Globus pallidus (tissue), 1 donor: ENCODE results near the gene ABRACL.
"Not testable (repeated sequence)": the region's sequence is repeated elsewhere in the genome, so short reads cannot be mapped to it uniquely, and the experiment has no call there.

Experiments
- DNase-seq: peaks from one replicate; pipeline ENCODE4 v3.0.0-alpha.2; 2015; ENCODE audit warnings: low spot score

Gene ABRACL, protein sequence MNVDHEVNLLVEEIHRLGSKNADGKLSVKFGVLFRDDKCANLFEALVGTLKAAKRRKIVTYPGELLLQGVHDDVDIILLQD

DNA sequence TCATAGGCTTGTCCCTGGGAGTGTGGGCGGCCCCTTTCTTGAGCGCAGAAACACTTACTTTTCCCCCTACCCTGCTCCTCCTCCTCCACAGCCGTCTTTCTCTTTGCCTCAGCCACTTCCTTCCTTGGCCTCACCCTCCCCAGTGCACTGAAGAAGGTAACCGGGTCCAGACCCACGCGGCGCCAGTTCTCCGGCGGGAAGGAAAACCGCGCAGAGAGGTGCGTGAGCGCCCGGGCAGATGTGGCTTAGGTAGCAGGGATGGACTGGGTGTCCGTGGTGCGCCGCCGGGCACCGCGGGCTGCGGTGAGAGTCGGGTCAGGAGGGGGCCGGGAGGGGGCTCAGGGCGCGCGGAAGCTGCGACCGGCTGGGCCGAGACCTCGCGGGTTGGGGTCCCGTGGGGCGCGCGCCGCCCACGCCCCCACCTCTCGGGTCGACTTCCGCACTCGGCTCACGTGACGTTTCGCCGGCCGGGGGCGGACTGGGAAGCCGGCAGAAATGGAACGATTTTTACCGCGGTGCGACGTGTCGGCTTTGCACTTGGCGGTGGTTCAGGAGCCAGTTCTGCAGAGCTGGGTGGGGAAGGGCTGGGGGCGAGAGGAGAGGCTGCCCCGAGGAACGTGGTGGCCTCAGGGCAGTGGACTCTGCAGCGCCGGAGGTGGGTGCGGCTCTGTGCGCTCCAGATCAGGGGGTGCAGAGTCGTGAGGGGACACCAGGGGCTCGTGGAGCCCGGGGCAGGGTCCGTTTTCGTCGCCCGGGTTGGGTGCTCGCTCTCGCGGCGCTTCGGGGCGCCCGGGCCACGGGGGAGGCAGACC is at the start of gene ABRACL:
ABRACL (plus strand) TSS at position 88 of the 812 bp plus-strand sequence. CDS start 5,416 bp downstream, outside the sequence.
- peak; percentile 22 for DNase-seq

DNA sequence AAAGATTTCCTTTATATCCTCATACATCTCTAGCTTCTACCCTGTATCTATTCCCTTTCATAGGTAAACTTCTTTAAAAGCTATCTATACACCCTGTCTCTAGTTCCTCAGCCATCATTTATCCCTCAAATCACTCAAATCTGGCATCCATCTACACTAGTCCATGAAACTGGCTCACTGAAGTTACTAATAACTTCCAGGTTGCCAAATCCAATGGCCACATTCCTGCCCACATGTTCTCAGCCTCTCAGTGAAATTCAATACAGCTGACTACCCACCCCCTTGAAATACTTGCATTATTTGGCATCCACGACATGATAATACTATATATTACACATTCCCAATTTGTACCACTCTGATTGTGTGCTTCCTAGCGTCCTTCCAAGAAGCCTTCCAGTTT is 49.2 kb upstream of the ABRACL start:
- DNase-seq: no peak

DNA sequence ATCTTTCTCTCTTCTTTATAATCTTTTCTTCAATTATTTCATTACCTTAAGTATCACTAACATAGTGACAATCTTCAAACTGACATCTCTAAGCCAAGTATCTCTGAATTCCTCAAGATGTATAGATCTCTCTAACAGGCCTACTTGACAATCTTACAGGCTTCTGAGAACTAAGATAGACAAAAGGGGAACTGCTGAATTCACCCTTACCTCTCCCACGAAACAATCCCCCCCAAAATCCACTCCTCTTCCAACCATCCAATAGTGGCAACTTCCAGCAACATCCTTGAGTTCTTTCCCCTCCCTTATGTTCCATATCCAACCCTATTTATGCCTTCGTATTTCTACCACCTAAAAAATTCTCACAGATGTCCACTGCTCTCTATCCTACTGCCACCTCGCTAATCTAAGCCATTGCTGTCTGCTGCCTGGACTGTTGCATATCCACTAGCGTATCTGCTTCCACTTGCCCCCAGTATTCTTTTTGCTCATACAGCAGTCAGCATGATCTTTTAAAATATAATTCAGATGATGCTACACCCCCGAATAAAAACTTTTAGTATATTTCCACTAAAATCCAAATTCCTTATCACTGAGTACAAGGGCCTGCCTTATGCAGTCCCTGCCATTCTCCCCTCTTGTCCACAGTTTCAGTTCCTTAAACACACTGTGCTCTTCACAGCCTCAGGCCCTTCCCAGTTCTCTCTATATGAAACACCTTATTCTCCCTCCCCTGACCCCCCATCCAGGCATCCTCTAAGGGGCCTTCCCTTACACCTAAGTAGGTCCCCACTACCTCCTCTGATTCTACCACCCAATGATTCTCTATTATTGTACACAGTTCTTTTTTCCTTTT is 48.5 kb upstream of the ABRACL start:
- no peak for DNase-seq

DNA sequence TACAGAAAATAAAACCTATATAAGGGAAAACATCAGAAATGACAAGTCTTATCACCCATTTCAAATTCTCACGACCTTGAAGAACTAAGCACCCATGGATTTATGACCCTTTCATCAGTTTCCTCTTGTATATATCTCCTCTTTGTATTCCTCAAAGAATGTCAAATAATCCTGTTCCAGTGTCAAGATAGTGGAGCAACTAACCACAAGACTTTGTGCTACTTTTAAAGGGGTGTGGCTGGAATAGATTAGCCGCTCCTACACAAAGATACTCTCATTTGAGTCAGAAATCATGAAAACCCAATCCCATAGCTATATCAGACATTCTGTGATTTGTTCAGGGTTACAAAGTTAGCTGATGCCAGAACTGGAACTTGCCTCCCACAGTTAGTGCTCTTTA is 47.1 kb upstream of the ABRACL start:
- no peak for DNase-seq

DNA sequence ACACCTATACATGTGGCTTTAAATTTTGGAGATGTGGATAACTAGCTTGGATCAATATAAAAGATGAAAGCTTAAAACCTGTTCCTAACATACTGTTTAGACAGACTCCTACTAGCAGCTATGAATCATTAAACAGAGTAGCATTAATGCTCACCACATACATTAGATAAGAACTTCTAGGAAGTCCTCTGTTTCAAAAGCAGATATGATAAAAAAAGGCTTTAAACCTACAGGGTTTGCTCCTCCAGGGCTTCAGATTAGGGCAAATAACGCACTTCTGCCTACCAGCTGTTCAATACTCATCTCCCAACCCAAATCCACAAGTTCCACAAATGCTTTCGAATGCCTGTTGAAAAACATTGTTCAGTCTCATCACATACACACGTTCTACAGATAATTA is 42.0 kb upstream of the ABRACL start:
- DNase-seq: no peak

DNA sequence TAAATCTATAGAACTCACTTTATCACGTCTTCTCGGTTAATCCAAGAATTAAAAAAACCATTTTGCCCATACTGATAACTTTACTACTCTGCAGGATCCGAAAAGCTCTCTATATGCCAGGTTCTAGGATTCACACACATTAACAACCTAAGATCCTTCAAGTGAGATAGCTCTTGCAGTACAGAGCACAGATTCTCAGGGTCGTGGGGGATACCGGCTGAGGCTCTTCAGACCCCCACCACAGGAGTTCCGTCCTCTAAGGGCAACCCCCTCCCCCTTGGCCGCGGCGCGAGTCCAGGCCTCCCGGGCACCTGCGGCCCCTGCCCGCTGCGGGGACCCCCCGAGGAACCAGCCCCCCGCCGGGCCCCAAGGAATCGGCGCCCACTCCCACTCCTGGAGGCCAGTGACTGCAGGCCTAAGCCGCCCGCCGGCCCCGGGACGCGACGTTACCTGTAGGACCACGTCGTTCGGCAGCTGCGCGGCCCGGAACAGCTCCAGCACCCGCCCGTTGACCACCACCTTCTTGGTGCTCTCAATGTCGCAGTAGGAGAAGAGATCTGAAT is 41.4 kb upstream of the ABRACL start:
- no peak for DNase-seq

DNA sequence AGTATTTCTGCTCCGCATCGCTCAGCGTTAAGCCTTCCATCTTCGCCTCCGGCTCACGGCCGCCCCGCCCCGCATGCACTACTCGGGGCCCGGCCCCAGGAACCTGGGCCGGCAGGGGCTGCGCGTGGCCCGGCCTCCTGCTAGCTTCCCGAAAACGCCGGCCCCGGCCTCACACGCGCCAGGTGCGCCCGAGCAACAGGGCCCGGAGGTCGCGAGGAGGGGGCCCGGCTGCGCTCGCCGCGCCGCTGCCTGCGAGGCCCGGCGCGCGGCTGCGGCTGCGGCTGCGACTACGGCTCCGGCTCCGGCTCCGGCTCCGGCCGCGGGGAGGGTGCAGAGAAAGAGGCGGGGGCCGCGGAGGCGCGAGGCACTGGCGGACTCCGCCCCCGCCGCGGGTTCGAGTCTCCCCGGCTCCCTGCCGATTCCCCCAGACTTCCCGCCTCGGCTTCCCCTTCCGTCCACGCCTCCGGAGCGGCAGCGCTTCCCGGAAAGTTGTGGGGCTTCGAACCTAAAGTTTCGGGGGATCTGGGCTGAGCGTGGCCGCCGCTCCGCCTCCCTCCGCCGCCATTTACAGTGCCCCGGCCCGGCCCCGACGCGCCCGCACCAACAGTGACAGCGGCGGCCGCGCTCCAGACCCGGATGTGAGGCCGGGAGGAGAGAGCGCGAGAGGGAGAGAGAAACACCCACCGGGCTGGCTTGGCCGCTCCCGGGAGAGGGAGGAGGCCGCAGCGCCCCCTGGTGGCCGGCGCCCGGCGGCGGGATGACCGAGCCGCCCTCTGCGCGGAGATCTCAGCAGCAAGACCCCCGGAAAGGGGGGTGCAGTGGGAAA is 40.7 kb upstream of the ABRACL start, which contains the start of gene REPS1:
REPS1 (minus strand) TSS at position 611 of the 826 bp plus-strand sequence; CDS start at position 40, 571 bp downstream.
- peak; percentile 84 for DNase-seq

DNA sequence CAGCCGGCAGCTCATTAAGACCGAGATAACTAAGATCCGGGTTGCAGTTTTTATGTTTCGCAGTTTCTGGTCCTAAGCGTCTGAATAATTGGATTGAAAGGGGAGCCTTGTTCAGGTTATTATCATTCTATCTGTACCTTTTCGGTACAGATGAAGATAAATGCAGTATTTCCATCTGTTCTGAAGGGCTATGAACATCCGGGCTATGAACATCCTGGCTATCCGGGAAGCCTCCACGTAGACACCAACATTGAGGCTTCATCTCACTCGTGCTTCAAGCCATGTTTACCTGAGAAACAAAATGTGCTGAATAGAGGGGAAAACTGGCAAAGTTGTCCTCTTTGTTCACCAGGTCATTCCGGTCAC is 40.1 kb upstream of the ABRACL start:
- no peak for DNase-seq

DNA sequence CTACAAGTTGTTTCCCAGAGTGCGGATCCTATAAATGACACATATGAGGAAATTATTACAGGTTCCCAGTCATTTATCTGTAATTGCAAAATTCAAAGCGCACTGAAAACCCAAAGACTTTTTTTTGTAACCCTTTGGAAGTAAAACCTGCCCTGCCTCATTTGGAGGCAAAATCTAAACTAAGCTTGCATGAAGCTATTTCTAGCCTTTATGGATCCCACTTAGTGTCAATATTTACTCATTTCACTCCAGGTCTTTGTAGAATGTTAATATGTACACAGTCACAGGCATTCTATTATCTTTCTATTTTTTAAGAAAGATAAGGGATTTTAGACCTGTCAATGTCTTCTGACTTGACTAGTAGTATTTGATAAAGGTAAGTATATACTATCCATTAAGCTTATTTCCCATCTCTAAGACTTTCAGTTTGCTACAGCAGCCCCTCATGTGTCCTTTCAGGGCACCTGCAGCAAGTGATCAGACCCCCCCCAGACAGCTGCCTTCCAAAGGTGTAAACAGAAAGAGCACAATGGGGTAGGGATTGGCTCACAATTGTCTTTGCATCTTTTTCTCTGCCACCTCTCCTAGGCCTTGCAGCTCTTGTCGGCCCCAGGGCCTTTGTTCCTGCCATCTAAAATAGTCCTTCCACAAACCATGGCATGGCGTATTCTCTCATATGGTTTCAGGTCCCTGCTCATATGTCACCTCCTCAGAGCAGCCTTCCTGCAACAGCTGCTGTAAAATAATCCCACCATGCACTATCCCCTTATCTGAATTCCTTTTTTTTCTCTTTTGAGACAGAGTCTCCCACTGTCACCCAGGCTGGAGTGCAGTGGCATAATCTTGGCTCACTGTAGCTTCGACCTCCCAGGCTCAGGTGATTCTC is 39.2 kb upstream of the ABRACL start:
- no peak for DNase-seq

DNA sequence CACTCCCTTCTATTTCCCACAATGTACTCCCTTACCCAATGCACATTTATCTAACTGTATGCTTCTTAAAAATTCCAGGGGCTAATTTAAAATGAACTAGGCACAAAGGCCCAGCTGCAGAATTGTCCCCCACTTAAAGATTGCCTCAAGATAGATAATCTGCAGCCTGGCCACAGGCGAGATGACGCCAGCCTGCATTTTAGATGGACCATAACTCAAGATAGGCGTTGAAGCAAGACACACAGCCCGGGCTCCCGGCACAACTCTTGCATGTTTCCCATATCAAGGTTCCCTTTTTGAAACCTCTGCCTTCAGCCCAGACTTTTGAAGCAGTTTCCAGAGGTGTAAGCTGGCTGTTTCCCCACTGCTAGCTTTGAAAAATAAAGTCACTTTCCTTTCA is 37.3 kb upstream of the ABRACL start:
- DNase-seq: no peak

DNA sequence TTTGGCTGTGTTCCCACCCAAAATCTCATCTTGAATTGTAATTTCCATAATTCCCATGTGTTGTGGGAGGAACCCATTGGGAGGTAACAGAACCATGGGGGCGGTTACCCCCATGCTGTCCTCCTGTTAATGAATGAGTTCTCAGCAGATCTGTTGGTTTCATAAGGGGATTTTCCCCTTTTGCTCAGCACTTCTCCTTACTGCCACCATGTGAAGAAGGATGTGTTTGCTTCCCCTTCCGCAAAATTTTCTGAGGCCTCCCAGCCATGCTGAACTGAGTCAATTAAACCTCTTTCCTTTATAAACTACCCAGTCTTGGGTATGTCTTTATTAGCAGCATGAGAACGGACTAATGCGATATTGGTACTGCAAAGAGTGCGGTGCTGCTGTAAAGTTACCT is 35.6 kb upstream of the ABRACL start:
- DNase-seq: not testable (repeated sequence)

DNA sequence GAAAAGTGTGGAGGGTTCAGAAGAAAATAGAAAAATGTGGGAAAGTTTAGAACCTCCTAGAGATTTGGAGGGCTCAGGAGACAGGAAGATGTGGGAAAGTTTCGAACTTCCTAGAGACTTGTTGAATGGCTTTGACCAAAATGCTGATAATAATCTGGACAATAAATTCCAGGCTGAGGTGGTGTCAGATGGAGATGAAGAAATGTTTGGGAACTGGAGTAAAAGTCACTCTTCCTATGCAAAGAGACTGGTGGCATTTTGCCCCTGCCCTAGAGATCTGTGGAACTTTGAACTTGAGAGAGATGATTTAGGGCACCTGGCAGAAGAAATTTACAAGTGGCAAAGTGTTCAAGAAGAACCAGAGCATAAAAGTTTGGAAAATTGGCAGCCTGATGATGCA is 35.1 kb upstream of the ABRACL start:
- DNase-seq: not testable (repeated sequence)

DNA sequence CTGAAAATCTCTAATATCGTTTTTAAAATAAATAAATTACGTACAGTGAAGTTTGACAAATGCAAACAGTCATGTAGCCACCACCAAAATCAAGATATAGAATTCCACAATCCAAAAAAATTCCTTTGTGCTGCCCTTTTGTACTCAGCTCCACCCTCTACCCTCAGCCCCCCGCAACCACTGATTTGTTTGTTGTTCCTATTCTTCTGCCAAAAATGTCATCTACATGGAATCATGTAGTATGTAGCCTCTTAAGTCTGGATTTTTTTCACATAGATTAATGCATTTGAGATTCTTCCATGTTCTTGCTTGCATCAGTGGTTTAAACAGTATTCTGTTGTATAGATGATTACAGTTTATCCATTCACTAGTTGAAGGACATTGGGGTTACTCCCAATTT is 32.0 kb upstream of the ABRACL start:
- no peak for DNase-seq

DNA sequence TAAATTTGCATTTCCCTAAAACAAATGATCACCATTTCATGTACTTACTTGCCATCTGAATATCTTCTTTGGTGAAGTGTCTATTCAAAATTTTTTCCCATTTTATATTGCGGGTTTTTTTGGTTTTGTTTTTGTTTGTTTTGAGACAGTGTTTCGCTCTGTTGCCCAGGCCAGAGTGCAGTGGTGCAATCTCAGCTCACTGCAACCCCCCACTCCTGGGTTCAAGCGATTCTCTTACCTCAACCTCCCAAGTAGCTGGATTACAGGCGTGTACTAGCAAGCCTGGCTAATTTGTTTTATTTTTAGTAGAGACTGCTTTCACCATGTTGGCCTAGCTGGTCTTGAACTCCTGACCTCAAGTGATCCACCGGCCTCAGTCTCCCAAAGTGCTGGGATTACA is 31.4 kb upstream of the ABRACL start:
- DNase-seq: no peak

DNA sequence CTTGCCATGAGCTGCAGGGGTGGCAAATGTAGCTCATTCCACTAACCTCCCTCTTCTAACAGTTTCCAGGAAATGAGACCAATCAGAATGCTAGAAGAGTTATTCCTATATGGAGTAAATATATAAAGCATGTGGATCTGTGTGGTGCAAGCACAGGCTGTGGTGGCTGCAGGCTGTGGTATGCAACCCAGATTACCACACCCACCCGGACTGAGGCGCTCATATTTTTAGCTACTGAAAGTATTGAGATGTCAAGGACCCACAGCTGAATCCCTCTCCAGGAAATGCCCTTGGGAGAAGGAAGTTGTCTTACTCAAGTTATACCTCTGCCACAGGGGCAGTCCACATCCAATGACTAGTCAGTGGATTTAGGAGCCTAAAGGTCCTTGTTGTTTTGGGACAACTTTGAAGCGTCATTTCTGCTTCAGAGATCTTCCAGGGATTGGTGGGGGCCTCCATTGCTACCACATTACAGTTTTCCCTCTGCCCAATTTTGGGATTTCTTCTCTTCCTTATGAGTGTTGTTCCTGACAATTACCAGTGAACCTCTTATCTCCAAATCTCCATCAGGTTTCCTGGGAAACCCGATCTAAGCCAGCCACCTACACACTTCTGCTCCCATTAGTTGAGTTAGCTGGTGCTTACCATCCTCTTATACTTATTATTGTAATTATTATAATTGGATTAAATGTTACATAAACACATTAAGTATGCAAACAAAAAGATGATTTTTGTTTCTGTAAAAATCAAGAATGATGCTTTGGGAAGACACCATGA is 28.4 kb upstream of the ABRACL start:
- DNase-seq: no peak

DNA sequence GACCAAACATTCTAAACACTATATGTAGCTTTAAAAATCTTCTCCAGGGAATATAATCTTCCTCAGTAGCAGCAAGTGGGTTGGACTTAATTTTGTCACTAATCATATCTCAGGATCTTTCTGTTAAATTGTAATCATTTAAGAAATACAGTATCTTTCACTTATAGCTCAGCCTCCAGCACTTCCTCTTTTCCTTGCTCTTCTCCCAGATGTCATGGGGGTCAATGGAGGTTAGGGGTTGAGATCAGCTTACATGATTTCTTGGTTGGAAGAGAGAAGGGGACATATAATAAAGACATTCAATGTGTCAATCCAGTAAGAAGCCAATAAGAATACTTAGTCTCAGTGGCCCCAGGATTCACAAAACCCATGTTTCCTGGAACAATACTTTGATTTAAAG is 24.8 kb upstream of the ABRACL start:
- no peak for DNase-seq

DNA sequence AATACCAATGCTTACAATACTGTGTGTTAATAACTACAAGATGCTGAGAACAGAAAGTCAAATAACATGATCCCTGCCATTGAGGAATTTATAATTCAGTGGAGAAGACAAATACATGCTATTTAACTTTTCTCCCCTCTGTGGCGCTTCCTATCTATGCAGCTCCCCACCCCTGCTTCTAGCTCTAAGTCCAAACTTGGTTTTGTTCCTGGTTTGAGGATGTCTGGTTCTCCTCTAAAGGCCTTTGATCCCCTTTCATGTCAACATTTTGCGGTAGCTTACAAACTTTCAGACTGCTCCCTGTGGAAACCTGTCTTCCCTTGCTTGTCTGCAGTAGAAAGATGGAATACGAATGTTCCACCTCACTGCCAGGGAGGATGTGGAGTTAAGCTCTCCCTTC is 22.1 kb upstream of the ABRACL start:
- no peak for DNase-seq

DNA sequence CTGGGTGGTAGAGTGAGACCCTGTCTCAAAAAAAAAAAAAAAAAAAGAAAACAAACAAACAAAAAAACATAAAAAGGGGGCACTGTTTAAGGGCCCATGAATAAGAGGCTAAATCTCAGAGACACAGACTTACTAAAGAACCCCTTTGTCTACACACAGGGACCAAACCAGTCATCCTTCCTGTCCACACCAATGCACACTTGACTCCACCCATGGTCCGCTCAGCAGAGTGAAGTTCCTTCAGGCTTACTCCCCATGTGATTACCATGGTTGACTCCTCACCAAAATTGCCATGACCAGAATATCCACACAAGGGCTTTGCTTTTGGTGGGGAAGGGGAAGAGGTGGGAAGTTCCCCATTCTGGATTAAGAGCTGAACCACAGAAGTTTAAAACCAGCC is 21.1 kb upstream of the ABRACL start:
- DNase-seq: no peak

DNA sequence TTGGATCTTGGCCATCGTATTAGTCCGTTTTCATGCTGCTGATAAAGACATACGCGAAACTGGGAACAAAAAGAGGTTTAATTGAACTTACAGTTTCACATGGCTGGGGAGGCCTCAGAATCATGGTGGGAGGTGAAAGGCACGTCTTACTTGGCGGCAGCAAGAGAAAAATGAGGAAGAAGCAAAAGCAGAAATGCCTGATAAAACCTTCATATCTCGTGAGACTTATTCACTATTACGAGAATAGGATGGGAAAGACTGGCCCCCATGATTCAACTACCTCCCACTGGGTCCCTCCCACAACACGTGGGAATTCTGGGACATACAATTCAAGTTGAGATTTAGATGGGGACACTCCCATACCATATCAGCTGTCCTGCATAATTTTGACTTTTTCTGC is 20.4 kb upstream of the ABRACL start:
- no peak for DNase-seq

DNA sequence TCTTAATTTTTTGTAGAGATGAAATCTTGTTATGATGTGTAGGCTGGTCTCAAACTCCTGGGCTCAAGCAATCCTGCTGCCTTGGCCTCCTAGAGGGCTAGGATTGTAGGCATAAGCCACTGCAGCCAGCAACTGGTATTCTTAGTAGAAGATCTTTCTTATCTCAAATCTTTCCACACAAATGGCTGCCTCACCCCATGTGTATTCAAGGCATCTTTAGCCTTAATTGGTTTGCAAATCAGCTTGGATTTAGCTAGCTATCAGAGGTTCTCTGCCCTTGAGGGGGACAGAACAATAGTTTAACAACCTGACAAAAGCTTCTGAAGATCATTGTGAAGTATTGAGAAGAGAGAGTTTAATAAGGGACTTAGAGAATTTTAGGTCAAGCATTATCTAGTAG is 17.9 kb upstream of the ABRACL start:
- DNase-seq: no peak
